Right renal cortex interstitium (tissue), 3 donors: ENCODE results near the gene WSB2. TPM values are rescaled to one million over a fixed set of nuclear protein-coding genes. Genes with fewer than 3 reads are reported as not detected.
A peak's percentile ranks its signal among the peaks of the same experiment; 100 is the strongest.
"Not testable (repeated sequence)": the region's sequence is repeated elsewhere in the genome, so short reads cannot be mapped to it uniquely, and the experiment has no call there.

Experiments used
- DNase-seq, 3 donors: peaks; one replicate each; pipeline ENCODE4 v3.0.0-alpha.2; 2013; ENCODE audit warnings: low read depth in 3 of 3, low spot score in 2 of 3
- polyA plus RNA-seq, 3 donors: library from polyadenylated mRNA; unstranded; fragments of 120-200 nt; gene quantifications; one replicate each; pipeline ENCODE4 v1.2.1, GENCODE V29; 2013; ENCODE audit not compliant: insufficient read length in 3 of 3

Gene WSB2
- polyA plus RNA-seq, 3 donors, result 52.1 to 53.2 (median 52.8) TPM

DNA sequence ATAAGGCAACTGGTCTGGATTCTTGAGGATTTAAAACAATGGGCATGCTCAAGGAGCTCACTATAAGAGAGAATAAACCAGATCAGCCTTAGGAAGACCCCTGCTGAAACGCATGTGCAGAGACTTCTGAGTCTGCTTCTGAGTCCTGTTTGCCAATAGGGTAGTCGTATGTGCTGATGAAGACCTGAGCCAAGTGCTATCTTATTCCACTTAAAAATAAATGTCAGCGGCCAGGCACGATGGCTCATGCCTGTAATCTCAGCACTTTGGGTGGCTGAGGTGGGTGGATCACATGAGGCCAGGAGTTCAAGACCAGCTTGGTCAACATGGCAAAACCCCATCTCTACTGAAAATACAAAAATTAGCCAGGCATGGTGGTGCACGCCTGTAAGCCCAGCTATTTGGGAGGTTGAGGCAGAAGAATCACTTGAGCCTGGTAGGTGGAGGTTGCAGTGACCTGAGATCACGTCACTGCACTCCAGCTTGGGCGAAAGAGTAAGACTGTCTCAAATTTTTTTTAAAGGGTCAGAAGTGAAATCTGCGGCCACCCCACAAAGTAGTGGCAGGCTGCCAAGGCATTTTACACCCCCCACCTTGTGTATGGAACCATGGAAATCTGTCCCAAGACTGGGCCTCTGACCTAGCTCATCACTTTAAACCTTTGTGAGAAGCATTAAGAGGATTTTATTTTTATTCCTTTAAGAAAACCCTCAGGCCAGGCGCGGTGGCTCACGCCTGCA is 24.1 kb downstream of the WSB2 start:
- DNase-seq, result no peak

DNA sequence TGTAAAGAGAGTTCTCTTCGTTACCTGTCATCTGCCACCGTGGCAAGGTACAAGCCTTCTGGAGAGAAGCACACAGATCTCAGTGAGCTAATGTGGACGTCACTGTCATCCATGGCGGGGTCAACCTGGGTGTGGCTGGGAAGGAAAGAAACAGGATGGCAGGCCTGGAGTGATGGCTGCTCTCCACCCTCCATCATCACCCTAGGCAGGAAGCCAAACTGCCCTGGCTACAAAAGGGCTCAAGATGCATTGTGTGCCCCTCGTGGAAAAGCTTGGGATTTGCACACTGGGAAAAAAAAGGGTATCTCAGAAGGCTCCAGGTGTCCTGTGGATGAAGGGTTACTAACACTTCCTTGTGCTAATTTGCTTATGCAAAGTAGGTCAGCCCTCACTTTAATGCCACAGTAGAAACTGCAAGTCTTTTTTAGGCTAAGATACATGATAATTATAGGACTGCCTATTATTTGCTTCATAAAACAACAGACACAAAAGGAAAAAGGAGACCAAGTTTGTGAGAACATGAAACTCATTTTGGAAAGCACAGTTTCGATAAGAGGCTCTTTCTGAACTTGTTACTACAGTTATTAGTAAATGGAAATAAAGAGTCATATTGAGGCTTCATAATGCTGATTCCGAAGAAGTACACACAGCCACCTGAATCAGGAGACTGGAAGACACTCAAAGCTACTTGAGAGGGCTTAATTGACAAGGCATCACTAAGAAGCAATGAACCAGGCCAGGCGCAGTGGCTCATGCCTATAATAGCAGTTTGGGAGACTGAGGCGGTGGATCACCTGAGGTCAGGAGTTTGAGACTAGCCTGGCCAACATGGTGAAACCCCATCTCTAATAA is 25.6 kb downstream of the WSB2 start:
- no peak for DNase-seq

DNA sequence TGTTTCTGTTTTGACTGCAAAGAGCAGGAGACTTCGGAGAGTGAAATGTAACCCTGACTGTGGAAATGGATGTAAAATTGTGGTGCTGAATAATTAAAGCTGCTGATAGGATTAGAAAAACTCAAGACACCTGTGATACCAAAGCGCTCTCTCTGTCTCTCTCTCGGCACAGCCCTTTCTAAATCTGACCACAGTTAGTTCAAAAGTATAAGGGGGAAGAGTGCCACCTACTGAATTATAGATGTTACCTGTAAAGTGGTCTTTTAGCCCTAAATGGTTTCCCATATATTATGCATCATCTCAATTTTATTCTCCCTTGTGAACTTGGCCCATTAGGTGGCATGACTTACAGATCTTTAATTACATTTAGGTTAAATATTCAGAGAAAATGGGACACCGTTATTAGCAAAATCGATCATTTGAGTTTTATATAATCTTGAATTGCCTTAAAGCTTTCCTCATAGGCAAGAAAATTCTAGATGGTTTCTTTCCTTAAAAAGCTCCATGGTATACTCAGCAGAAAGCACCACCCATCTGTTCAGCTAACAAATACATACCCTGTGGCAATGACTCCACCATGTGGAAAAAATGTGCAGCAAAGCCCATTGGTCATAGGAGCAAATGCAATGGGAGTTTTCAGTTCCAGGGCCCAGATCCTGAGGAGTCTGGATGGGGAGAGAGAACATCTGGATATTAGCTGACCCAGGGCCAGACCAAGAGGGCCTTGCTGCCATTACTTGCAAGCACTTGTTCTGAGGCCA is 26.4 kb downstream of the WSB2 start:
- no peak for DNase-seq

DNA sequence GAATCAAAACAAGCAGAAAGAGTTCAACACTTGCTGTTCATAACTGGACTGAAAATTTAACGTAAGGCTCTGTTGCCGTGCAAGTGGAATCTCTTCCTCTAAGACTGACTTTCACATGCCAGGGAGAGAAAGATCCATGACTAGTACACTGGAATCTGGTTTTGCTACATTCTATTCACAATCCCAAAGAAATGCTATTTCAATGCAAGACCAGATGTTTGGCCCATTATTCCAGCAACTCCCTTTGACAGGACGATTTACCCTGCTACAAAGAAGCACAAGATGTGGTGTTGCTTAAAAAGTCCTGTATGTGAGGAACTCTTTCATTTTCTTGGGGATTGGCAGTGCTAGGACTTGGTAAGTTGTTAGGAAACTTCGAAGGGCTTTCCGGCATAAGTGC is 27.1 kb downstream of the WSB2 start:
- no peak for DNase-seq

DNA sequence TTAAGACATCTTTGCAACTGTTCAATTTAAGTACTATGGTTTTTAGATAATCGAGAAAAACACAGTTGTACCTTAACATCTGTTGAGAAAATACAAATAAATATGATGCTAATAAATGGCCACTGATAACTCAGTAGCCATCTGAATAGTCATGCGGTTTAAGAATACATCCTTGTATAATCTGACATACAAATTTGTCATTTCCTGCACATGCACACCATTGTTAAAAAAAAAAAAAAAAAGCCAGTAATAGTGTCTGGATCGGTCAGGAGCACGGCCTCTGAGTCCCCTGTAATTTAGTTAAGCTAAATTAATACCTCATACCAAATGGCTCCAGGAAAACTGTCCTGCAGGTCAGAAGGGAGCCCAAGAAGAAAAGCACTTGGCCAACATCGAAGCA is 27.7 kb downstream of the WSB2 start:
- no peak for DNase-seq

DNA sequence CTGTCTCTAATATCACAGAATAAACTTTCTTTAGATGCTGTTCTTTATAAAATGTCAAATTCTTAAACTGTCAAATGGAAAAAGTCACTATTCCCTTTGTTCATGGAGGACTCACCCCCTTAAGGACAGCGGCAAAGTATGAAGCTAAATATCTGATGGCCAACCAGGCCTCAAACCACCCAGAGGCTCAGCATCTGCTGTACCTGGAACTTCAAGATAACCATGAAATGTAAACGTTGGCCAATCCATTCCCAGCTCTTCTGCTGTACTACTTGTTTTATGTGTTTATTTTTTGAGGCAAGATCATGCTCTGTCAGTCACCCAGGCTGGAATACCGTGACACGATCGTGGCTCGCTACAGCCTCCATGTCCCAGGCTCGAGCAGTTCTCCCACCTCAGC is 28.8 kb downstream of the WSB2 start:
- DNase-seq, result no peak

DNA sequence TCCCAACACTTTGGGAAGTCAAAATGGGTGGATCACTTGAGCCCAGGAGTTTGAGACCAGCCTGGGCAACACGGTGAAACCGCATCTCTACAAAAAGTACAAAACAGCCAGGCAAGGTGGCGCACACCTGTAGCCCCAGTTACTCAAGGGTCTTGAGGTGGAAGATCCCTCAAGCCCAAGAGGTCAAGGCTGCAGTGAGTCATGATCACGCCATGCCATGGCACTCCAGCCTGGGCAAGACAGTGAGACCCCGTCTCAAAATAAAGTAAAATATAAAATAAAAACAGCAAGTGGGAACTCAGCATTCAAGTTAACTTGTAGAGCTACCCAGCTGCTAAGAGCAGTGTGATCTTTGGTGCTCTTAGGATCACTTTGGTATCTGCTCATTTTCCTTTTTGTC is 31.8 kb downstream of the WSB2 start:
- no peak for DNase-seq

DNA sequence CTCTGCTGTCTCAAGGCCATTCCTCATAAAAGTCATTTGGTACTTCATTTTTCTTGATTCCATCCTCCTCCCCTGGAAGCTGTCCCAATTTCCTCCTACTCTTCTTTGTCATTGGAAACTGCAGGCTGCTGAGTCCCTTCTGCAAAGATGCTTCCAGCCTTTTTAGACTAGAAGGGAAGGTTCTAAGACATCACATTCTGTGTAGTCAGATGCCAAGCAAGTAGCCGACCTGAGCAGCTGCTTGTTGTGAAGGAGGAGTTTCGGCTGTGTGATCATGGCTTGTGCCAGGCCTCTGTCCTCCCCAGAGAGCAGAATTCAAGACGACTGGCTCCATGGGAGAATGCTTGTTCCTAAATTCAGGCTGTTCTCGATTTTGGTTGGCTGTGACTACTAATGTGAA is 35.8 kb downstream of the WSB2 start:
- DNase-seq, result no peak

DNA sequence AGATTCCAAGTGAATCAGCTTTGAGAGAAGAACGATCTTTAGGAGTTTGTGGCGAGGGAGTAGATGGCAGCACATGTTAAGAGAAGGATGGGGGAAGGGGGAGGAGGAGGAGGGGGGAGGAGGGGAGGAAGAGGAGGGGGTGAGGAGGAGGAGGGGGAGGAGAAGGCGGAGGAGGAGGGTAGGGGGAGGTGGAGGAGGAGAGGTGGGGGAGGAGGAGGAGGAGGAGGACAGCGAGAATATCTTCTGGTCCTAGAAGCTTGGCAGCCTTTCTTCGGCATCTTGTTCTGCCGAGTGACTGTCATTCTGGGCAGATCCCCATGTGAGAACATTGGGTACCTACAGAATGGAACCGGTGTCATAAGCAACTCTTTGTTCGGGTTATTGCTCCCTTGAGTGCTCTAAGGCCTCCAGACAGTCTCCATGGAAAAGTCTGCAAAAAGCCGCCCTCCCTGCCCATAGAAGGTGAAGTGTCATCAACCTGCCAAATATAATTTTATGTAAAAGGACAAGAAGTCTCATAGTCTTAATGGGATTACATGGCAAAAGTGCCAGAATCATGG is 37.6 kb downstream of the WSB2 start:
- no peak for DNase-seq

DNA sequence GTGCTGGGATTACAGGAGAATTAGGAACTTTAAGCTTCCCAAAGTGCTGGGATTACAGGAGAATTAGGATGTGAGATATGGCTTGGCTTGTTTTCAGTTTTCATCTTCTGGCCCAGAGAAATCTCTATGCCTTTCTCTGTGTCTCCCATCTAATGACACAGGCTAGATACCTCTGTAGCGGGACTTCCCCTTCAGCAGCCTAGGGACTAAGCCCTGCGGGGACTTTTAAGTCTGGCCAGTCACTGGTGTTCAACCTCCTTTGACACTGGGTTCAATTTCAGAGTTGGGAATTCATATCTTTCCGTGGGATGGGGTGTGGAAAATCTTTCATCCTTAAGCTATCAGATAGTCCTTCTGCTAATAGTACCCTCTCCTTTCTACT is 38.3 kb downstream of the WSB2 start:
- DNase-seq, result no peak

DNA sequence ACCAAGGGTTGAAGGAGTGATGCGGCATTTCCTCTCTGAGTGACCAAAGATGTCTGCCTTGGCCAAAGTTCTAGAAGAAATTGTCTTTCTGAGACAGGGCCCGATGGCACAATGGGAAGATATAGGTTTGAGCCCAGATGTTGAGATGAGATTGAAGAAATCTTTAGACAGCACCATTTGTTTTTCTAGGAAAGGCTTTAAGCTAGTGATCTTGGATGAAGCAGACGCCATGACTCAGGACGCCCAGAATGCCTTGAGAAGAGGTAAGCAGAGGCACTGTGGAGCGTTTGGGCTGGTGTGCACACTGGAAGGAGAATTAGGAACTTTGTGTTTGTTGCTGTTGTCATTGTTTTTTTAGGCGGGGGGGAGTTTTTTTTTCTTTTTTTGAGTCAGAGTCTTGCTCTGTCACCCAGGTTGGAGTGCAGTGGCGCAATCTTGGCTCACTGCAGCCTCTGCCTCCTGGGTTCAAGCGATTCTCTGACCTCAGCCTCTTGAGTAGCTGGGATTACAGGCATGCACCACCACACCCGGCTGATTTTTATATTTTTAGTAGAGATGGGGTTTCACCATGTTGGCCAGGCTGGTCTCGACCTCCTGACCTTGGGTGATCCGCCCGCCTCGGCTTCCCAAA is 38.8 kb downstream of the WSB2 start:
- DNase-seq, result not testable (repeated sequence)

DNA sequence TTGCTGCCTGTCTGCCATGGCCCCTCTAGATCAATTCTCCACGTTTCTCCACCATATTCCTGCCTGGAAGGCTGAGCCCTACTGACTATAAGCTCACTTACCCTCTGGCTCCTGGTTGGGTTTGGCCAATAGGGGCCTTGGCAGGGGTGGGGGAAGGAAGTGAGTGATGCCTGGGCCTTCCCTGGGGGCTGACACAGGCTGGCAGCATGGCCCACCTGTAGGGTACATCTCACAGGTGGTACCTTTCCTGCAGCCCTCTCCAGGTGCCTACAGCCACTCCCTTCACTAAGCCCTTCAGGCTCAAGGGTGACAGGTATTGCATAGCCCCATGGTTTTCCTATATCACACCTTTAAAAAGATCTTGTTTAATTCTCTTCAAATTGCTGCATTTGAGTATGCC is 40.9 kb downstream of the WSB2 start:
- DNase-seq, result no peak

DNA sequence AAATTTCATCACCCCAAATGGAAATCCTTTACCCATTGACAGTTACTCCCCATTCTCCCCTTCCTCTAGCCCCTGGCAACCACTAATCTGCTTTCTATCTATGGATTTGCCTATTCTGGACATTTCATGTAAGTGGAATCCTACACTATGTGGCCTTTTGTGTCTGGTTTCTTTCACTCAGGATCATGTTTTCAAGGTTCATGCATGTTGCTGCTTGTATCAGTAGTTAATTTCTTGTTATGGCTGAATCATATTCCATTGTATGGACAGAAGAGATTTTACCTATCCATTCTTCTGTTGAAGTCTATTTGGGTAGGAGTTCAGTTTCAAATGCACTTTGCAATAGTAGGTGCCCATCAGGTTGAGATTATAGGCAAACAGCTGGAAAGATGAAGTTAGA is 43.1 kb downstream of the WSB2 start:
- DNase-seq, result no peak

DNA sequence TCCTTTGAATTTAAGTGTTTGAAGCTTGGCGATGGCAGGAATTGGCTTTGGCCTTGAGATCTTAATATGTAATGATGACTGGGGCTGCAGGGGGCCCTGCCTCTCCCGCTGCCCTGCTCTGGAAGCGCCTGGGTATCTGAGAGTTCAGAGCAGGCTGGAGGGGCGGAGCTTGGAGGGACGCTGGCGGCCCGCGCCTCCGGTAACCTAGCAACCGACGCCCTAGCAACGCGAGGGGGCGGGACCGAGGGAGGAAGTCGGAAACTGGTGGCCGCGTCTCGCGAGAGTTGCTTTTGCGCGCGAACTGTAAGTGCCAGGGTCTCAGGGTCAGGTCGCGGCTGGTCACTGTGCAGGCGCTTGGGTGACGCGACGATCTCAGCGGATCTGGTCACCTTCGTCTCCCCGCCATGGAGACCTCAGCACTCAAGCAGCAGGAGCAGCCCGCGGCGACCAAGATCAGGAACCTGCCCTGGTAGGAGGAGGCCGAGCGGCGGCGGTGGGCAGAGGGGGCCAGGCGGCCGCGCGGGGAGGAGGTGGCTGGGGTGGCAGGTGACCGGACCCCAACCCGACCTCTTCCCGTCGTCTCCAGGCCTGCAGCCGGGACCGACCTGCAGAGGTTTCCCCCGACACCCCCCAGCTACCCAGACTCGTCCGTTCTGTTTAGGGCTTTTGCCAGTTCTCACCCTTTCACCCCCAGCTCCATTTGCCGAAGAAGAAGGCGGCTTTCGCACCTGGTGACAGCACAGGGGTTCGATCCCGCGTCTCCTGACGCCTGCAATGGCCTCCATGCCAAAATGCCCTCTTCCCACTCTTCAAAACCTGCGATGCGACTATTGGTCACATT is 44.3 kb downstream of the WSB2 start, which contains the start of gene RFC5:
RFC5 (plus strand) TSS at position 280 of the 841 bp plus-strand sequence; CDS start at position 405, 125 bp downstream.
- DNase-seq, result peak; percentile 92 to 96 (median 93)

DNA sequence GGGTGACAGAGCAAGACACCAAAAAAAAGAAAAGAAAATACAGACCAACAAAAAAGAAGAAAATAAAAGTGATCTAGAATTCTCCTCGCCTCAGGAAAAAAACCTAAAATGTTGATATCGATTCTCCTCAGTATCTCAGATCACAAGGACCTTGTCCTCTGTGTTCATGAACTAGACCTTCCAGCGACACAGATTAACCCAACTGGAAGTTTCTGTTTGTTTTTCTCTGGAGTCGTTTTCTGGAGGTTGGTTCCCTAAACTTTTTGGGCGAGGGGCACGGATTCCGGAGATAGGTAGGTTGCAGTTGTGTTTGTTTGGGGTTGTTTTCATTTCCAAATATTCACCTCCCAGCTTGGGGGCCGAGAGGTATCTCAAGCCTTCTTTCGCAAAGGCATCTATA is 45.0 kb downstream of the WSB2 start:
- no peak for DNase-seq

DNA sequence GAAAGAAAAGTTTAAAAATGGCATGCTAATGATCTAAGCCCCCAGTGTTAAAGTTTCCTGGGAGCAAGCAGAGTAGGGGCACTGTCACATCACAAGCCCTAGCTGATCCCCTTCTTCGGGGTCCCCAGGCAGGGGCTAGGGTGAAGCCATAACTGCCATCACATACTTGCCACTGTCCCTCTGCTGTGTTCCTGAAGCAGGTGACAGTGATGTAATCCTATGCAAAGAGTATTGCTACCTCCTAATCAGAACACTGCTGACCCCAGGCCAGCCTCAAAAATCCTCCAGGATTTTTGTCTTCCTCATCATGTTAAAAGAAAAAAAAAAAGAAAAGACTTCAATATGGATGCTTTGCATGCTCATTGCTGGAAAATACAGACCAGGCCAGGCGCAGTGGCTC is 45.7 kb downstream of the WSB2 start:
- no peak for DNase-seq

DNA sequence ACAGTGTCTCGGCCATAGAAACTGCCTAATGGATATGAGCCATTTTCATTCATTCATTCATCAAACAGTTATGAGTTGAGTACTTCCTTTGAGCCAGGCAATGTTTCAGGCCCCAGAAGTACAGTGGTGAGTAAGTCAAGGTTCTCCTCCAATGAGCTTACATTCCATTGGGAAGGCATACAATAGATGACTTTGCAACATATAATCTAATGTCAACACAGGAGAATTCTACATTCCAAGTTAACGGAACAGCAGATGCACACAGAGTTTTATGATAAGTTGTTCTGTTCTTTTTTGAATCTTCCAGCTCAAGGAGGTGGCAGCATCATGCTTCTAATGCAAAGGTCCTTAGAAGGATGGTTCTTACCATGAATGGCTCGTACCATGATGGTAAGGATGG is 47.7 kb downstream of the WSB2 start:
- DNase-seq, result no peak

DNA sequence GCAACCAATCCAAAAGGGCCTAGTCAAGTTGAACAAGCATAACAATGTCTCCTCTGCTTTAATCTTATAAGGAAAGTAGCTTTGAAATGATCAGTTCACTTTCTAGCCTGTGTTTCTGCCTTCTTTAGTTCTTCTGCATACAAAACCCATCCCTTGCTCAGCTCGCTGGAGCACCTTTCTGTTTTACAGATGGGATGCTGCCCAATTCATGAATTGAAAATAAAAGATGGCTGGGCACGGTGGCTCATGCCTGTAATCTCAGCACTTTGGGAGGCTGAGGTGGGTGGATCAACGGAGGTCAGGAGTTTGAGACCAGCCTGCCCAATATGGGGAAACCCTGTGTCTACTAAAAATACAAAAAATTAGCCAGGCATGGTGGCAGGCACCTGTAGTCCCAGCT is 49.0 kb downstream of the WSB2 start:
- no peak for DNase-seq

DNA sequence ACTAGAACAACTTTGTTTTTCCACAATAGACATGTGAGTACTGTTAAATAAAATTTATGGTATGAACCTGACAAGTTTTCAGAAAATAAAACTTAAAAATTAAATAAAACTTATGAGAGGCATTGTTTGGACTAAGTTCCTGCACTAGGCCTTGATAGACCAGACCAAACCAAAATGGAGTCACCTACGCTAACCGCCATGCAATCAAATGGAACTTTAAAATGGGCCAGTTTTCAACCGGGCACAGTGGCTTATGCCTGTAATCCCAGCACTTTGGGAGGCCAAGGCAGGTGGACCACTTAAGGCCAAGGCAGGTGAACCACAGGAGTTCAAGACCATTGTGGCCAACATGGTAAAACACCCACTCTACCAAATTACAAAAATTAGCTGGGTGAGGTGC is 49.6 kb downstream of the WSB2 start:
- DNase-seq, result no peak

DNA sequence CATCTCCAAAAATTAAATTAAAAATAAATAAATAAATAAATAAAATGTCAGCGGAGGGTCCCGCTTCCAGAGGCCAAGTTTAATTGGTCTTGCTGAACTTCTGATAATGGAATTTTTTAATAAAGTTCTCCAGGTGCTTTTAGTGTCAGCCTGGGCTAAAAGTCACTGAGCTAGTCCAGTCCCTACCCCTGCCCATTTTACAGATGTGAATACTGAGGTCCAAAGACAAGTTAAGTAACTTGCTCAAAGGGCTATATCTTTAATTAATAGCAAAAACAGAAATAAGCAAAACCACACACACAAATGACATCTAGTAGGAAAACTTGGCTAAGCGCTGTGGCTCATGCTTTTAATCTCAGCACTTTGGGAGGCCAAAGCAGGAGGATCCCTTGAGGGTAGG is 50.1 kb downstream of the WSB2 start:
- DNase-seq, result no peak
